HG02840 (cell line): ENCODE measurements around the gene C11orf24.

Source experiments
- ATAC-seq: cut with Tn5 transposase; IDR thresholded peaks from one replicate; pipeline ENCODE4 v1.9.1; 2021; ENCODE audit warnings: mild to moderate bottlenecking, moderate library complexity, moderate number of reproducible peaks; ENCODE audit not compliant: unreplicated experiment, low FRiP score

C11orf24 gene

GRCh38 chr11:68273026-68273738 lies 1.4 kb upstream of the C11orf24 start:
- ATAC-seq: no peak

GRCh38 chr11:68271023-68271780 lies 571 bp downstream of the C11orf24 start:
- peak; percentile 4 for ATAC-seq

GRCh38 chr11:68270196-68271022 lies 1.4 kb downstream of the C11orf24 start:
- no peak for ATAC-seq

GRCh38 chr11:68269414-68270081 lies 2.2 kb downstream of the C11orf24 start:
- no peak for ATAC-seq

- no peak for ATAC-seq
Measured at GRCh38 chr11:68267881-68268240, 3.9 kb downstream of the C11orf24 start.

- ATAC-seq: no peak
Measured at GRCh38 chr11:68266936-68267880, 4.6 kb downstream of the C11orf24 start.

- peak; percentile 56 for ATAC-seq
Measured at GRCh38 chr11:68266121-68266891, 5.5 kb downstream of the C11orf24 start.

GRCh38 chr11:68264741-68265540 lies 6.8 kb downstream of the C11orf24 start:
- ATAC-seq: no peak

GRCh38 chr11:68264244-68264643 lies 7.5 kb downstream of the C11orf24 start:
- no peak for ATAC-seq

- no peak for ATAC-seq
Measured at GRCh38 chr11:68263444-68264035, 8.2 kb downstream of the C11orf24 start.

GRCh38 chr11:68262544-68262827 lies 9.3 kb downstream of the C11orf24 start:
- ATAC-seq: no peak

- ATAC-seq: no peak
Measured at GRCh38 chr11:68261749-68262543, 9.8 kb downstream of the C11orf24 start.

GRCh38 chr11:68261006-68261405 lies 10.8 kb downstream of the C11orf24 start:
- ATAC-seq: no peak

GRCh38 chr11:68260484-68260883 lies 11.3 kb downstream of the C11orf24 start:
- no peak for ATAC-seq

- no peak for ATAC-seq
Measured at GRCh38 chr11:68259122-68259959, 12.4 kb downstream of the C11orf24 start.

- no peak for ATAC-seq
Measured at GRCh38 chr11:68258363-68258765, 13.4 kb downstream of the C11orf24 start.
